Cardiac fibroblast (primary cell): Measurements from ENCODE around the gene PRSS16.
A peak's percentile ranks its signal among the peaks of the same experiment; 100 is the strongest.

Experiments used
- DNase-seq, 2 donors: peaks; one replicate each; pipeline versions ENCODE4 v3.0.0 to v3.0.0-alpha.2; 2010; ENCODE audit warnings: low read depth in 2 of 2
- H3K4me3 ChIP-seq, 2 donors: replicated peaks in 1 of 2; 1 replicate in 1 of 2; 2 replicates in 1 of 2; pipeline ENCODE4 v1.5.1; 2011; ENCODE audit warnings: low read depth in 2 of 2, low read length in 2 of 2, mild to moderate bottlenecking in 2 of 2, moderate library complexity in 1 of 2
- TF ChIP-seq, protein P1 (sequence below): IDR thresholded peaks from one replicate; pipeline ENCODE4 v1.5.1; 2011; ENCODE audit warnings: low read depth, mild to moderate bottlenecking, low read length, inconsistent platforms

Gene PRSS16

GRCh38 chr6:27293436-27294098, 46.1 kb downstream of the PRSS16 start:
- DNase-seq, result peak; percentile 57 to 85
- TF ChIP-seq, protein P1, sequence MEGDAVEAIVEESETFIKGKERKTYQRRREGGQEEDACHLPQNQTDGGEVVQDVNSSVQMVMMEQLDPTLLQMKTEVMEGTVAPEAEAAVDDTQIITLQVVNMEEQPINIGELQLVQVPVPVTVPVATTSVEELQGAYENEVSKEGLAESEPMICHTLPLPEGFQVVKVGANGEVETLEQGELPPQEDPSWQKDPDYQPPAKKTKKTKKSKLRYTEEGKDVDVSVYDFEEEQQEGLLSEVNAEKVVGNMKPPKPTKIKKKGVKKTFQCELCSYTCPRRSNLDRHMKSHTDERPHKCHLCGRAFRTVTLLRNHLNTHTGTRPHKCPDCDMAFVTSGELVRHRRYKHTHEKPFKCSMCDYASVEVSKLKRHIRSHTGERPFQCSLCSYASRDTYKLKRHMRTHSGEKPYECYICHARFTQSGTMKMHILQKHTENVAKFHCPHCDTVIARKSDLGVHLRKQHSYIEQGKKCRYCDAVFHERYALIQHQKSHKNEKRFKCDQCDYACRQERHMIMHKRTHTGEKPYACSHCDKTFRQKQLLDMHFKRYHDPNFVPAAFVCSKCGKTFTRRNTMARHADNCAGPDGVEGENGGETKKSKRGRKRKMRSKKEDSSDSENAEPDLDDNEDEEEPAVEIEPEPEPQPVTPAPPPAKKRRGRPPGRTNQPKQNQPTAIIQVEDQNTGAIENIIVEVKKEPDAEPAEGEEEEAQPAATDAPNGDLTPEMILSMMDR, result no peak
- no peak overlapping the region for H3K4me3 ChIP-seq

GRCh38 chr6:27294409-27294808, 46.9 kb downstream of the PRSS16 start:
- H3K4me3 ChIP-seq, result no peak overlapping the region
- DNase-seq, result no peak
- TF ChIP-seq, protein P1, result no peak

GRCh38 chr6:27295301-27296079, 48.0 kb downstream of the PRSS16 start:
- peak overlapping the region; percentile 45 to 60 for H3K4me3 ChIP-seq
- DNase-seq, result peak; percentile 65 to 94
- TF ChIP-seq, protein P1, result no peak

GRCh38 chr6:27296106-27296783, 48.7 kb downstream of the PRSS16 start:
- H3K4me3 ChIP-seq, result peak overlapping the region; percentile 45 to 60
- DNase-seq, result peak; percentile 58 to 61
- TF ChIP-seq, protein P1, result no peak

- TF ChIP-seq, protein P1, result no peak
- peak overlapping the region in 1 of 2 donors; percentile 30 for H3K4me3 ChIP-seq
- DNase-seq, result no peak
These were observed 50.0 kb downstream of the PRSS16 start for GRCh38 chr6:27297484-27297856.

- DNase-seq, result peak; percentile 51 to 86
- H3K4me3 ChIP-seq, result peak overlapping the region in 1 of 2 donors; percentile 30
- TF ChIP-seq, protein P1, result no peak
These were observed 50.6 kb downstream of the PRSS16 start for GRCh38 chr6:27297857-27298730.
